Keratinocyte (primary cell): ENCODE results near the gene MAP4K3. TPM values are rescaled to one million over a fixed set of nuclear protein-coding genes. Genes with fewer than 3 reads are reported as not detected.

Source experiments
- DNase-seq: peaks from one replicate; pipeline ENCODE4 v3.0.0-alpha.2; 2011; ENCODE audit warnings: low read depth, missing footprints, low spot score
- FAIRE-seq: peaks from 2 replicates; lab custom pipeline; 2011; peaks lifted over from hg19 to GRCh38; lab: Jason Lieb, UNC
- H2AFZ ChIP-seq: 2 replicates; pipeline ENCODE4 v1.6.0; 2012; ENCODE audit warnings: low read length, control low read depth, inconsistent platforms; ENCODE audit not compliant: control insufficient read depth
- H3K27ac ChIP-seq: 2 replicates; pipeline ENCODE4 v1.5.1; 2011; ENCODE audit warnings: low read length; ENCODE audit not compliant: control insufficient read depth, insufficient read depth
- H3K27me3 ChIP-seq: 3 replicates; pipeline ENCODE4 v1.6.0; 2011; ENCODE audit warnings: low read length; ENCODE audit not compliant: control insufficient read depth, insufficient read depth; ENCODE audit errors: extremely low read depth
- H3K36me3 ChIP-seq, 2 experiments: 2 replicates in 1 of 2; 3 replicates in 1 of 2; pipeline ENCODE4 v1.5.1; 2011; ENCODE audit warnings: low read length in 2 of 2, mild to moderate bottlenecking in 1 of 2; ENCODE audit not compliant: control insufficient read depth in 2 of 2, insufficient read depth in 2 of 2; ENCODE audit errors: extremely low read depth in 1 of 2
- H3K4me1 ChIP-seq: 3 replicates; pipeline ENCODE4 v1.5.1; 2011; ENCODE audit warnings: low read length; ENCODE audit not compliant: control insufficient read depth, insufficient read depth; ENCODE audit errors: extremely low read depth
- H3K4me2 ChIP-seq: 3 replicates; pipeline ENCODE4 v1.6.0; 2011; ENCODE audit warnings: low read depth, low read length; ENCODE audit not compliant: control insufficient read depth, insufficient read depth; ENCODE audit errors: extremely low read depth
- H3K4me3 ChIP-seq, 3 experiments: fragments of 200-600 bp in 1 of 3; sonication (generic) in 1 of 3; 2 replicates in 2 of 3; 3 replicates in 1 of 3; pipeline ENCODE4 v1.5.1; 2011 to 2016; ENCODE audit warnings: low read length in 3 of 3, mild to moderate bottlenecking in 3 of 3, control low read depth in 2 of 3, inconsistent platforms in 1 of 3, low read depth in 1 of 3, mixed read lengths in 1 of 3, mixed run types in 1 of 3, moderate library complexity in 1 of 3; ENCODE audit not compliant: control insufficient read depth in 2 of 3, insufficient read depth in 2 of 3; ENCODE audit errors: extremely low read depth in 1 of 3
- H3K79me2 ChIP-seq: 2 replicates; pipeline ENCODE4 v1.6.0; 2012; ENCODE audit warnings: low read length; ENCODE audit not compliant: control insufficient read depth, insufficient read depth
- H3K9ac ChIP-seq: 3 replicates; pipeline ENCODE4 v1.6.0; 2011; ENCODE audit warnings: low read length; ENCODE audit not compliant: control insufficient read depth, insufficient read depth; ENCODE audit errors: extremely low read depth
- H3K9me1 ChIP-seq: 3 replicates; pipeline ENCODE4 v1.6.0; 2011; ENCODE audit warnings: low read length; ENCODE audit not compliant: control insufficient read depth, insufficient read depth; ENCODE audit errors: extremely low read depth
- H3K9me3 ChIP-seq: 2 replicates; pipeline ENCODE4 v1.5.1; 2012; ENCODE audit warnings: low read depth, low read length; ENCODE audit not compliant: control insufficient read depth
- H4K20me1 ChIP-seq: 3 replicates; pipeline ENCODE4 v1.6.0; 2011; ENCODE audit warnings: low read length; ENCODE audit not compliant: control insufficient read depth, insufficient read depth; ENCODE audit errors: extremely low read depth
- EZH2 ChIP-seq: IDR thresholded peaks from one replicate; pipeline ENCODE4 v1.6.1; 2012; ENCODE audit warnings: inconsistent platforms, mild to moderate bottlenecking, low read length, moderate library complexity
- dilution Hi-C: fragments of 300-500 bp; cut with MboI; formaldehyde crosslinking; loops from one replicate; pipeline ENCODE4 v1.7.0; 2020; ENCODE audit warnings: low sequenced_read_pairs; ENCODE audit not compliant: extremely low pct_ligation_motif_present
- polyA plus RNA-seq, 5 experiments: library from polyadenylated mRNA; depleted of rRNA in 3 of 5; stranded (reverse) in 3 of 5; stranded (forward) in 1 of 5; unstranded in 1 of 5; fragments of >200 nt; gene quantifications; 1 replicate in 1 of 5; 2 replicates in 3 of 5; 3 replicates in 1 of 5; pipeline versions ENCODE4 v1.2.1 to v1.2.3, GENCODE V29; 2011 to 2012; ENCODE audit warnings: missing spikeins in 2 of 5, low read depth in 1 of 5, low replicate concordance in 1 of 5
- TF ChIP-seq, protein P1 (sequence below), 3 experiments: IDR thresholded peaks in 1 of 3; conservative IDR thresholded peaks in 1 of 3; optimal IDR thresholded peaks in 1 of 3; 2 replicates in 2 of 3; 3 replicates in 1 of 3; pipeline versions ENCODE3 to v1.5.1; 2011; ENCODE audit warnings: low read length in 3 of 3, mild to moderate bottlenecking in 3 of 3, moderate library complexity in 2 of 3, control low read depth in 1 of 3, inconsistent platforms in 1 of 3; ENCODE audit not compliant: insufficient read depth in 2 of 3; ENCODE audit errors: extremely low read depth in 1 of 3

Gene MAP4K3
- polyA plus RNA-seq, 1 donor (not counting 4 experiments of a cell fraction or from before 2014, with no cell fraction given): 19.4 TPM

DNA sequence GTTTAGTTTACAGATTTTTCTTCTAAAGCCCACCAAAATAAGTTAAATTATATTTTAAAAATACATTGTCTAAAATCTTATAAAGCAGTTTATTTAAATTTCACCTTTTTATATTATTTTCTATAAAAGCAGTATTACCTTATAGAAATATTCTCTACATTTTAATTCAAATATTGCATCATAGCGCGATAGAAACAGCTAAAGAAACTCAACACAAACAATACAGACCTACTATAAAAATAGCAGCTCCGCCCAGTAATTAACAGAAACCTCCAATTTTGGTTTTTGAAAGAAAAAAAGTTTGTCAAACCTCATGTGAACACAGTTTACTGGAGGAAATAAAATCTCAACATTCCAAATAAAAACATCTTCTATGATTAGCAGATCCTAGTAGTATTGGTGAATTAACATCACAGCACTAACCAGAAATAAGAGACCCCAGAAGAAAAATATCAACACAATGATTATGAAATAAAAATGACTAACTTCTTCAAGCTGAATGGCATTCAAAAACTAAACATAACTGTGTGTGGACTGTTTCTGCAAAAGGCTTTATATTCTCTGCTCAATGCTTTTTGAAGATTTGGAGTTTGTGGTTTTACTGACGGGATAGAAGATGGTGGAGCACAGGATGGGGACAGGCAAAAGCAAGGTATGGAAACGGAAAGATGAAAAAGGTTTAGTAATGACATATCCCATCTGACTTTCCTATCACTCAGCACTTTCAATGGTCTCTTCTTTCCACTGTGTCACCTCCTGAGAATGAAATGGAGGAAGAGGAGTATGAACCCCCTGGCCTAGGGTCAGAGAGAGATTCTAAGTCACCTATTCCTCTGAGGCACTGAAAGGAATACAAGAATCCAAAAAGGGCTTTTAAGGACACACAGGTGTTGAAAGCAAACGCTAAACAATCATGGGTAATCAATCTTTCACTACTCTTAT is 17.5 kb downstream of the MAP4K3 start:
- Histone ChIP-seq H3K9me3 (no peaks in the 10 kb centered on the region), H3K4me1 (no peaks in the 10 kb centered on the region), H3K27ac (no peak overlapping the region), H3K9ac (no peak overlapping the region), H2AFZ (no peak overlapping the region), H3K4me3 (no peak overlapping the region), H3K27me3 (no peaks in the 10 kb centered on the region), H4K20me1 (no peaks in the 10 kb centered on the region), H3K79me2 (peaks cover 71% of the 10 kb centered on the region), H3K9me1 (no peaks in the 10 kb centered on the region), H3K4me2 (no peak overlapping the region), H3K36me3 (no peaks in the 10 kb centered on the region)
- DNase-seq (no peak), FAIRE-seq (no peak)
- dilution Hi-C loops: no loop called here
- TF ChIP-seq, protein P1, sequence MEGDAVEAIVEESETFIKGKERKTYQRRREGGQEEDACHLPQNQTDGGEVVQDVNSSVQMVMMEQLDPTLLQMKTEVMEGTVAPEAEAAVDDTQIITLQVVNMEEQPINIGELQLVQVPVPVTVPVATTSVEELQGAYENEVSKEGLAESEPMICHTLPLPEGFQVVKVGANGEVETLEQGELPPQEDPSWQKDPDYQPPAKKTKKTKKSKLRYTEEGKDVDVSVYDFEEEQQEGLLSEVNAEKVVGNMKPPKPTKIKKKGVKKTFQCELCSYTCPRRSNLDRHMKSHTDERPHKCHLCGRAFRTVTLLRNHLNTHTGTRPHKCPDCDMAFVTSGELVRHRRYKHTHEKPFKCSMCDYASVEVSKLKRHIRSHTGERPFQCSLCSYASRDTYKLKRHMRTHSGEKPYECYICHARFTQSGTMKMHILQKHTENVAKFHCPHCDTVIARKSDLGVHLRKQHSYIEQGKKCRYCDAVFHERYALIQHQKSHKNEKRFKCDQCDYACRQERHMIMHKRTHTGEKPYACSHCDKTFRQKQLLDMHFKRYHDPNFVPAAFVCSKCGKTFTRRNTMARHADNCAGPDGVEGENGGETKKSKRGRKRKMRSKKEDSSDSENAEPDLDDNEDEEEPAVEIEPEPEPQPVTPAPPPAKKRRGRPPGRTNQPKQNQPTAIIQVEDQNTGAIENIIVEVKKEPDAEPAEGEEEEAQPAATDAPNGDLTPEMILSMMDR (optimal IDR thresholded peaks at IDR 0.05 in 1 of 3, IDR thresholded peaks at IDR 0.05 in 1 of 3, conservative IDR thresholded peaks at IDR 0.05 in 1 of 3; ENCODE audit: extremely low read depth in 1 of 3, insufficient read depth in 2 of 3, low read length in 3 of 3): no peak
- no peak for TF ChIP-seq EZH2

DNA sequence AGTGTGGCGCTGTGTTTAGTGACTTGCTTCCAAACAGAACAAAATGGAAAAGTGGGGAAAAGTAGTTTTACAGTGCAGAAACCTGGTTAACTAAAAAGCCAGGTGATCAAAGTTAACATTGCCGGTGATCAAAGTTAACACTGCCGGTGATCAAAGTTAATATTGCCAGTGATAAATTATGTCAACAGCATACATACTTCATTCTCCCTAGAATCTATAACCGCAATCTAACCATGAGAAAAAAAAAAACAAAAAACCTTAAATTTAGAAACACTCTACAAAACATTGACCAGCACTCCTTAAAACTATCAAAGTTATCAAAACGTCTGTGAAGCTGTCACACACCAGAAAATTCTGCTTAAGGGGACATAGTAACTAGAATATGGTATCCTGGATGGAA is 18.6 kb downstream of the MAP4K3 start:
- TF ChIP-seq EZH2: no peak
- TF ChIP-seq, protein P1 (optimal IDR thresholded peaks at IDR 0.05 in 1 of 3, IDR thresholded peaks at IDR 0.05 in 1 of 3, conservative IDR thresholded peaks at IDR 0.05 in 1 of 3; ENCODE audit: extremely low read depth in 1 of 3, insufficient read depth in 2 of 3, low read length in 3 of 3): no peak
- Histone ChIP-seq H3K4me3 (no peak overlapping the region), H4K20me1 (no peaks in the 10 kb centered on the region)

More for the DNA sequence above, 18.6 kb downstream of the MAP4K3 start:
- H3K36me3 ChIP-seq: no peaks in the 10 kb centered on the region
- dilution Hi-C loops: no loop called here
- H3K27ac ChIP-seq: no peak overlapping the region
- no peak overlapping the region for H3K4me2 ChIP-seq
- no peaks in the 10 kb centered on the region for H3K27me3 ChIP-seq
- DNase-seq (no peak), FAIRE-seq (no peak)
- no peaks in the 10 kb centered on the region for H3K9me3 ChIP-seq
- no peaks in the 10 kb centered on the region for H3K4me1 ChIP-seq
- H2AFZ ChIP-seq: no peak overlapping the region
- peaks cover 68% of the 10 kb centered on the region for H3K79me2 ChIP-seq
- no peak overlapping the region for H3K9ac ChIP-seq
- no peaks in the 10 kb centered on the region for H3K9me1 ChIP-seq
